ENCODE results near the gene BOD1L1.

Gene BOD1L1

GRCh38 chr4:13627606-13628311 lies at the start of gene BOD1L1:
TSS of gene BOD1L1 (minus strand) at chr4:13627725. CDS start at chr4:13627587, 138 bp downstream.
- in situ Hi-C loops (cut with MboI; ENCODE audit: low pct_unique_long_range_greater_than_20kb, low sequenced_read_pairs, unreplicated experiment): no loop called here
- TF ChIP-seq CTCF (IDR thresholded peaks at IDR 0.05; ENCODE audit: extremely low read depth, insufficient read depth, missing control alignments): peak; percentile 77
- peak; percentile 91 for DNase-seq (ENCODE audit: low spot score)

GRCh38 chr4:13674971-13675370 lies 47.4 kb upstream of the BOD1L1 start:
- in situ Hi-C loops (cut with MboI; ENCODE audit: low pct_unique_long_range_greater_than_20kb, low sequenced_read_pairs, unreplicated experiment): loop anchor here (25.0 kb wide), 1 partner anchor 1487 kb away; no protein-coding TSS in a partner anchor
- no peak for TF ChIP-seq CTCF (IDR thresholded peaks at IDR 0.05; ENCODE audit: extremely low read depth, insufficient read depth, missing control alignments)
- no peak for DNase-seq (ENCODE audit: low spot score)

- DNase-seq (ENCODE audit: low spot score): no peak
- in situ Hi-C loops (cut with MboI; ENCODE audit: low pct_unique_long_range_greater_than_20kb, low sequenced_read_pairs, unreplicated experiment): loop anchor here (25.0 kb wide), 1 partner anchor 1489 kb away; no protein-coding TSS in a partner anchor
Observed at GRCh38 chr4:13673167-13673566, 45.6 kb upstream of the BOD1L1 start.

GRCh38 chr4:13670456-13671160 lies 43.1 kb upstream of the BOD1L1 start:
- in situ Hi-C loops (cut with MboI; ENCODE audit: low pct_unique_long_range_greater_than_20kb, low sequenced_read_pairs, unreplicated experiment): loop anchor here (25.0 kb wide), 1 partner anchor 1492 kb away; no protein-coding TSS in a partner anchor
- DNase-seq (ENCODE audit: low spot score): no peak
- TF ChIP-seq CTCF (IDR thresholded peaks at IDR 0.05; ENCODE audit: extremely low read depth, insufficient read depth, missing control alignments): no peak

More at GRCh38 chr4:13673167-13673566, 45.6 kb upstream of the BOD1L1 start:
- no peak for TF ChIP-seq CTCF (IDR thresholded peaks at IDR 0.05; ENCODE audit: extremely low read depth, insufficient read depth, missing control alignments)

GRCh38 chr4:13665701-13666660 lies 38.5 kb upstream of the BOD1L1 start:
- in situ Hi-C loops (cut with MboI; ENCODE audit: low pct_unique_long_range_greater_than_20kb, low sequenced_read_pairs, unreplicated experiment): loop anchor here (25.0 kb wide), 1 partner anchor 1496 kb away; no protein-coding TSS in a partner anchor
- DNase-seq (ENCODE audit: low spot score): no peak

More at GRCh38 chr4:13665701-13666660, 38.5 kb upstream of the BOD1L1 start:
- no peak for TF ChIP-seq CTCF (IDR thresholded peaks at IDR 0.05; ENCODE audit: extremely low read depth, insufficient read depth, missing control alignments)

Data from GM13977 (cell line).